ENCODE measurements around the gene SPATA13.
"Not testable (repeated sequence)": the region's sequence is repeated elsewhere in the genome, so short reads cannot be mapped to it uniquely, and the experiment has no call there.

SPATA13 gene

GRCh38 chr13:24340608-24340955, 180.1 kb downstream of the SPATA13 start:
- H3K27me3 ChIP-seq (ENCODE audit: control insufficient read depth, insufficient read depth, low read length), result no peaks in the 10 kb centered on the region
- H3K9ac ChIP-seq (ENCODE audit: low read depth, low read length), result no peak overlapping the region
- H3K4me3 ChIP-seq (ENCODE audit: low read length), result no peak overlapping the region
- H3K4me2 ChIP-seq (ENCODE audit: low read length), result no peak overlapping the region
- no peaks in the 10 kb centered on the region for H3K36me3 ChIP-seq (ENCODE audit: insufficient read depth, low read length)
- H3K4me1 ChIP-seq (ENCODE audit: control insufficient read depth, insufficient read depth, low read length), result no peaks in the 10 kb centered on the region
- H3K9me3 ChIP-seq (replicated peaks; ENCODE audit: low read length), result no peaks in the 10 kb centered on the region

DNA sequence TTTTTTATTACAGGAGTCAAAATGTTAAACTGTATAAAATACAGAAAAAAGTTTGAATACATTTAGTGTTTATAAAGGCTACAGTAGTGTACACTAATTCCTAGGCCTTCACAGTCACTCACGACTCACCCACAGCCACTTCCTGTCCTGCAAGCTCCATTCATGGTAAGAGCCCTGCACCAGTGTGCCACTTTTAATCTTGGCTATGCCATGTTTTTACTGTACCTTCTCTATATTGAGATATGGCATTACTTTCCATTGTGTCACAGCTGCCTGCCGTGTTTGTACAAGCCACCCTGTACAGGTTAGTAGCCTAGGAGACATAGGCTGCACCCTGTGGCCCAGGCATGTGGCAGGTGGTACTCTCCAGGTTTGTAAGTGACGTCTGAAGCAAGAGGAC, 180.9 kb downstream of the SPATA13 start:
- Histone ChIP-seq H3K4me2 (ENCODE audit: low read length) (no peak overlapping the region), H3K4me1 (ENCODE audit: control insufficient read depth, insufficient read depth, low read length) (no peaks in the 10 kb centered on the region), H3K27me3 (ENCODE audit: control insufficient read depth, insufficient read depth, low read length) (no peaks in the 10 kb centered on the region), H3K9ac (ENCODE audit: low read depth, low read length) (no peak overlapping the region), H3K9me3 (replicated peaks; ENCODE audit: low read length) (no peaks in the 10 kb centered on the region), H3K36me3 (ENCODE audit: insufficient read depth, low read length) (no peaks in the 10 kb centered on the region), H3K4me3 (ENCODE audit: low read length) (no peak overlapping the region)

DNA sequence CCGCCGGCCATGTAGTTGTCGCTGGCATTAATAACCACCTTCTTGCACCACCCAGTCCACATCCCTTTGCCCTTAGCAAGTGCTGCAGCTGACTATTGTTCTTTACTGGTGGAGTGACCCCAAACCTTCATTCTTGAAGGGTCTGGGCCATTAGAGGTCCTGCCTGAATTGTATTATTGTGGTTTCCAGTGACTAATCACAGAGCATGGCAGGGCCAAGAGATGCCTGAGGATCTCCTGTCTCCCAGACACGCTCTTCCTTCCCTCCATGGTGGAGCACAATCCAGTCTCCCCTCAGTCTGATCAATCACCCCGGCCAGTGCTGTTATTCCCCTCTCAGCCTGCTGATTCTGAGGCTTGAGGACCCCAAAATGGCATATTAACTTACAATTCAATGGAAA, 187.9 kb downstream of the SPATA13 start:
- H3K4me3 ChIP-seq (ENCODE audit: low read length), result no peak overlapping the region
- no peaks in the 10 kb centered on the region for H3K36me3 ChIP-seq (ENCODE audit: insufficient read depth, low read length)

GRCh38 chr13:24348797-24349515, 188.4 kb downstream of the SPATA13 start:
- Histone ChIP-seq H3K9ac (ENCODE audit: low read depth, low read length) (no peak overlapping the region), H3K36me3 (ENCODE audit: insufficient read depth, low read length) (no peaks in the 10 kb centered on the region), H3K9me3 (replicated peaks; ENCODE audit: low read length) (no peaks in the 10 kb centered on the region), H3K27me3 (ENCODE audit: control insufficient read depth, insufficient read depth, low read length) (no peaks in the 10 kb centered on the region), H3K4me2 (ENCODE audit: low read length) (no peak overlapping the region), H3K4me1 (ENCODE audit: control insufficient read depth, insufficient read depth, low read length) (no peaks in the 10 kb centered on the region), H3K4me3 (ENCODE audit: low read length) (no peak overlapping the region)

More for the DNA sequence above, 187.9 kb downstream of the SPATA13 start:
- no peaks in the 10 kb centered on the region for H3K27me3 ChIP-seq (ENCODE audit: control insufficient read depth, insufficient read depth, low read length)
- no peak overlapping the region for H3K4me2 ChIP-seq (ENCODE audit: low read length)
- no peaks in the 10 kb centered on the region for H3K4me1 ChIP-seq (ENCODE audit: control insufficient read depth, insufficient read depth, low read length)
- H3K9me3 ChIP-seq (replicated peaks; ENCODE audit: low read length), result no peaks in the 10 kb centered on the region
- H3K9ac ChIP-seq (ENCODE audit: low read depth, low read length), result no peak overlapping the region

- not testable (repeated sequence) for H3K4me3 ChIP-seq (ENCODE audit: low read length); H3K36me3 ChIP-seq (ENCODE audit: insufficient read depth, low read length); H3K9me3 ChIP-seq (replicated peaks; ENCODE audit: low read length); H3K9ac ChIP-seq (ENCODE audit: low read depth, low read length); H3K4me1 ChIP-seq (ENCODE audit: control insufficient read depth, insufficient read depth, low read length); H3K4me2 ChIP-seq (ENCODE audit: low read length); H3K27me3 ChIP-seq (ENCODE audit: control insufficient read depth, insufficient read depth, low read length)
These were observed 189.5 kb downstream of the SPATA13 start for GRCh38 chr13:24349778-24350664.

GRCh38 chr13:24351423-24351822, 190.9 kb downstream of the SPATA13 start:
- Histone ChIP-seq H3K36me3 (ENCODE audit: insufficient read depth, low read length) (no peaks in the 10 kb centered on the region), H3K4me1 (ENCODE audit: control insufficient read depth, insufficient read depth, low read length) (no peaks in the 10 kb centered on the region), H3K9me3 (replicated peaks; ENCODE audit: low read length) (no peaks in the 10 kb centered on the region), H3K9ac (ENCODE audit: low read depth, low read length) (no peak overlapping the region), H3K4me3 (ENCODE audit: low read length) (no peak overlapping the region), H3K4me2 (ENCODE audit: low read length) (no peak overlapping the region), H3K27me3 (ENCODE audit: control insufficient read depth, insufficient read depth, low read length) (no peaks in the 10 kb centered on the region)

DNA sequence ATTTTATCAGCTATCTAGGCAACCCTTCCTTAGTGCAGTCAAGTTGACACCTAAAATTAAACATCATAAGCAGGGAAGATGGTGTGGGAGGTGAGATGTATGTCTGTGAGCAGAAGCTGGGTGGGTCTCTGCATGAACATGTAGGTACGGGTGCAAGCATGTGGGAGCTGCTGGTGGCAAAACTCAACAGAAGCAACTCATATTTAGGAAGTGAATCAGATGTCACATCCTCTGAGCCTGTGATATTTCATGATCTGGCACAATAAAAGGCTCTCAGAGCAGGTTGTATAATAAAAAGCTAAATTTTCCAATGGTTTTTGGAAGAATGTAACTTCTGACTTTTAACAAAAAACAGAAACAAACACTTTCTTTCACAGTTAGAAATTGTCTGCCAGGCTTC, 193.2 kb downstream of the SPATA13 start:
- H3K9me3 ChIP-seq (replicated peaks; ENCODE audit: low read length), result no peaks in the 10 kb centered on the region
- no peaks in the 10 kb centered on the region for H3K4me1 ChIP-seq (ENCODE audit: control insufficient read depth, insufficient read depth, low read length)
- H3K4me3 ChIP-seq (ENCODE audit: low read length), result no peak overlapping the region
- no peaks in the 10 kb centered on the region for H3K27me3 ChIP-seq (ENCODE audit: control insufficient read depth, insufficient read depth, low read length)
- no peak overlapping the region for H3K4me2 ChIP-seq (ENCODE audit: low read length)
- no peak overlapping the region for H3K9ac ChIP-seq (ENCODE audit: low read depth, low read length)
- H3K36me3 ChIP-seq (ENCODE audit: insufficient read depth, low read length), result no peaks in the 10 kb centered on the region

DNA sequence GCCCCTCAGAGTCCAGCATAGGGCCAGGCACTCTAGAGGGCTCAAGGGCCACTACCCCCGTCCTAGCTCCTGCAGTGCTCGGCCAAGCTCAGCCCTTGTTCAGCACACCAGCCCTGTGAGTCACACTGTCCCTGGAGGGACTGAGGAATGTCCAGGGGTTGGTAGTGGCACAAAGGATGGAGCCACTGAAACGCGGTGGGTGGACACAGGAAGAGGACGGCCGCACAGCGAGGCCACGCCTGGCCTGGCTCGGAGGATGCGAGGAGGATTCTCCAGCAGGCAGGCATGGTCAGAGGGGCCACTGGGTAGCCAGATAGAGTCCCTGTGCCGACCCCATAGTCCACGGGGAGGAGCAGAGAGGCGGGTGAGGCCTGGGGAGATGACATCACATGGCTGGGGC, 194.6 kb downstream of the SPATA13 start:
- H3K36me3 ChIP-seq (ENCODE audit: insufficient read depth, low read length), result no peaks in the 10 kb centered on the region
- no peak overlapping the region for H3K9ac ChIP-seq (ENCODE audit: low read depth, low read length)
- H3K27me3 ChIP-seq (ENCODE audit: control insufficient read depth, insufficient read depth, low read length), result no peaks in the 10 kb centered on the region
- no peaks in the 10 kb centered on the region for H3K9me3 ChIP-seq (replicated peaks; ENCODE audit: low read length)
- no peak overlapping the region for H3K4me3 ChIP-seq (ENCODE audit: low read length)
- H3K4me1 ChIP-seq (ENCODE audit: control insufficient read depth, insufficient read depth, low read length), result no peaks in the 10 kb centered on the region
- no peak overlapping the region for H3K4me2 ChIP-seq (ENCODE audit: low read length)

- Histone ChIP-seq H3K9me3 (replicated peaks; ENCODE audit: low read length) (no peaks in the 10 kb centered on the region), H3K4me2 (ENCODE audit: low read length) (no peak overlapping the region), H3K4me1 (ENCODE audit: control insufficient read depth, insufficient read depth, low read length) (no peaks in the 10 kb centered on the region), H3K27me3 (ENCODE audit: control insufficient read depth, insufficient read depth, low read length) (no peaks in the 10 kb centered on the region), H3K9ac (ENCODE audit: low read depth, low read length) (no peak overlapping the region), H3K4me3 (ENCODE audit: low read length) (no peak overlapping the region), H3K36me3 (ENCODE audit: insufficient read depth, low read length) (no peaks in the 10 kb centered on the region)
These were observed 195.8 kb downstream of the SPATA13 start for GRCh38 chr13:24356270-24356669.

Small RNA genes lying within 50 kb of the gene (small RNA-seq; reads per million reads assigned to genes)
- 0.98 reads per million, percentile 29 among the genes with 10 or more reads in this experiment for gene MIR2276
